ENCODE data around the gene JAZF1. TPM values are rescaled to one million over a fixed set of nuclear protein-coding genes. Genes with fewer than 3 reads are reported as not detected.

Gene JAZF1
- total RNA-seq, 2 donors from 2014 or later: 4.0 to 4.9 TPM

DNA sequence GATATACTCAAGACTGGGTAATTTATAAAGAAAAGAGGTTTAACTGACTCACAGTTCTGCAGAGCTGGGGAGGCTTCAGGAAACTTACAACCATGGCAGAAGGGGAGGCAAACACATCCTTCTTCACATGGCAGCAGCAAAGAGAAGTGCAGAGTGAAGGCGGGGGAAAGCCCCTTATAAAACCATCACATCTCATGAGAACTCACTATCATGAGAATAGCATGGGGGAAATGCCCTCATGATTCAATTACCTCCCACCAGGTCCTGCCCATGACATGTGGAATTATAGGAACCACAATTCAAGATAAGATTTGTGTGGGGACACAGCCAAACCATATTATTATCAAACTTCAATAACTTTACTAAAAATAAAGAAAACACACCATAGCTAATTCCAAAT lies 30.4 kb upstream of the JAZF1 start:
- WGBS, 2 donors: 69 to 80% methylated on average over 1 of the region's 1 CpG

DNA sequence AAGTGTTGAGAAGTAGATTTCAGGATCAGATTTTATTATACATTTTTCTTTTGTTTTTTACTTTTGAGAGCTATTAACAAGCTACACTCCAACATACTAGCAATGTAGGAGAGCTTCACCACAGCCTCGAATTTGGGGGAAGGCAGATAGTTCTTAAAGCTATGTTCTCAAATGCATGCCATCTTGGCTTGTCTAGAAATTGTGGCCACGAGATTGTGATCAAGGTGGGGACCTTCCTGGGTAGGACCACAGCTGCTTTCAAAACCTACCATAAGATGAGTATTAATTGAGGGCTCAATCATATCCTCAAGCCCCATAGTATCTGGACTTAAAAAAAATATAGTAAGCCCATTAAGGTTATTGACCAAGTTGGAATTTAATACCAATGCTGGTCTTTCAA lies 27.9 kb upstream of the JAZF1 start:
- intact Hi-C loops (cut with DNase I): no loop called here
- no peak for TF ChIP-seq POLR2A (IDR thresholded peaks at IDR 0.05)
- TF ChIP-seq, protein P1, sequence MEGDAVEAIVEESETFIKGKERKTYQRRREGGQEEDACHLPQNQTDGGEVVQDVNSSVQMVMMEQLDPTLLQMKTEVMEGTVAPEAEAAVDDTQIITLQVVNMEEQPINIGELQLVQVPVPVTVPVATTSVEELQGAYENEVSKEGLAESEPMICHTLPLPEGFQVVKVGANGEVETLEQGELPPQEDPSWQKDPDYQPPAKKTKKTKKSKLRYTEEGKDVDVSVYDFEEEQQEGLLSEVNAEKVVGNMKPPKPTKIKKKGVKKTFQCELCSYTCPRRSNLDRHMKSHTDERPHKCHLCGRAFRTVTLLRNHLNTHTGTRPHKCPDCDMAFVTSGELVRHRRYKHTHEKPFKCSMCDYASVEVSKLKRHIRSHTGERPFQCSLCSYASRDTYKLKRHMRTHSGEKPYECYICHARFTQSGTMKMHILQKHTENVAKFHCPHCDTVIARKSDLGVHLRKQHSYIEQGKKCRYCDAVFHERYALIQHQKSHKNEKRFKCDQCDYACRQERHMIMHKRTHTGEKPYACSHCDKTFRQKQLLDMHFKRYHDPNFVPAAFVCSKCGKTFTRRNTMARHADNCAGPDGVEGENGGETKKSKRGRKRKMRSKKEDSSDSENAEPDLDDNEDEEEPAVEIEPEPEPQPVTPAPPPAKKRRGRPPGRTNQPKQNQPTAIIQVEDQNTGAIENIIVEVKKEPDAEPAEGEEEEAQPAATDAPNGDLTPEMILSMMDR (IDR thresholded peaks at IDR 0.05): no peak
- Histone ChIP-seq H3K4me3 (no peak overlapping the region), H3K4me1 (no peaks in the 10 kb centered on the region), H3K36me3 (replicated peaks in 1 of 2; ENCODE audit: insufficient read depth in 1 of 2, low read depth in 2 of 2) (no peaks in the 10 kb centered on the region), H3K9me3 (no peaks in the 10 kb centered on the region), H3K27ac (no peak overlapping the region), H3K27me3 (no peaks in the 10 kb centered on the region)
- DNase-seq (no peak), ATAC-seq (no peak)
- 47 to 61% methylated on average over 2 of the region's 2 CpGs for WGBS, 2 donors

More for the DNA sequence above, 30.4 kb upstream of the JAZF1 start:
- Histone ChIP-seq H3K36me3 (replicated peaks in 1 of 2; ENCODE audit: insufficient read depth in 1 of 2, low read depth in 2 of 2) (no peaks in the 10 kb centered on the region), H3K9me3 (no peaks in the 10 kb centered on the region), H3K27me3 (no peaks in the 10 kb centered on the region), H3K4me3 (no peak overlapping the region), H3K4me1 (no peaks in the 10 kb centered on the region), H3K27ac (no peak overlapping the region)
- intact Hi-C loops (cut with DNase I): no loop called here
- ATAC-seq (no peak), DNase-seq (no peak)
- no peak for TF ChIP-seq POLR2A (IDR thresholded peaks at IDR 0.05)
- TF ChIP-seq, protein P1 (IDR thresholded peaks at IDR 0.05): no peak

DNA sequence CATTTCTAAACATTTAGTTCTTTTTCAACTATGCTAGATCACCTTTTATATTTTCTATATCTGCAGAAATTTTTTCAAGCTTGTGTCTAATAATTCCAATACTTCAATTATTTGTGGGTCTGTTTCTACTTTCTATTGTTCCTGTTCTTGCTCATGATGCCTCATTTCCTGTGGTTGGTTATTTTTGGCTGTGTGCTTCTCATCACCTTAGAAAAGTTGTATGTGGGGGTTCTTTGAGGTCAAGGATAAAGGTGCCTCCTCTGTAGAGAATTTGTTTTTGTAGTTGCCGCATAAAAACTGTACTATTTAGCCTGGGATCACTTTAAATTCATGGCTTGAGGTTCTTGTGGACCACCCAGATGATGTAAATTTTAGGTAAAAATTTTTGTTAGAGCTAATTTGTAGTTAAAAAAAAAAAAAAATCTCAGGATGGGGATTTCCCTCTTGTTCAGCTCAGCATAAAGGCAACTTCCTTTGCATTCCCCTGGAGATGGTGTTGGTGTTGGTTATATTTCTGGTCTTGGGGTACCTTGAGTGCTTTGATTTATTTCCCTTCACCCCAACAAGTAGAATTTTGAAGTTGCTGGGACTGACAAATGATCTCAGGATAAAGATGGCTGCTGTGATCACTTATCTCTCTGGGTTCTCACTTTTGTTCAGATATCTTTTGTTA lies 27.0 kb upstream of the JAZF1 start:
- H3K27me3 ChIP-seq: no peaks in the 10 kb centered on the region
- 84 to 85% methylated on average over 1 of the region's 1 CpG for WGBS, 2 donors
- TF ChIP-seq POLR2A (IDR thresholded peaks at IDR 0.05): no peak
- TF ChIP-seq, protein P1 (IDR thresholded peaks at IDR 0.05): no peak
- H3K27ac ChIP-seq: no peak overlapping the region
- H3K36me3 ChIP-seq (replicated peaks in 1 of 2; ENCODE audit: insufficient read depth in 1 of 2, low read depth in 2 of 2): no peaks in the 10 kb centered on the region
- intact Hi-C loops (cut with DNase I): no loop called here
- ATAC-seq (no peak), DNase-seq (no peak)
- H3K4me1 ChIP-seq: no peaks in the 10 kb centered on the region
- H3K9me3 ChIP-seq: no peaks in the 10 kb centered on the region
- no peak overlapping the region for H3K4me3 ChIP-seq

DNA sequence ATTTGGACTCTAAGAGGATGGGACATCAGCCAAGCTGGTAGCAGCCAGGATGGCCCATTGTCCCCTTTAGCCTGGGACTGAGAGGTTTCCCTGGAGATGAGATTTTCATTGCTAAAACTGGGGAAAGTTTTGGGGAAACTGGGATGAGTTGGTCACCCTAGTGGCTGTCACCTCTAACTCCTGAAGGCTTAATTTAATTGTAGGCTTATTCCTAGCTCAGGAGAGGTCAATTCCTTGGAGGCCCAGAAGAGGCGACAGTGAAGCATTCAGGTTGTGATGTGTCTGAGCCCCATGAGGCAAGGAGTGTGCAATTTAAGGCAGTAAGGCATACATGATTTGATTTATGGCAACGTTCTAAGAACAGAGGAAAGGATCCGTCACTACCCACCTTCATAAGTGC lies 24.9 kb upstream of the JAZF1 start:
- TF ChIP-seq, protein P1 (IDR thresholded peaks at IDR 0.05): no peak
- intact Hi-C loops (cut with DNase I): no loop called here

More for the DNA sequence above, 24.9 kb upstream of the JAZF1 start:
- ATAC-seq: no peak
- Histone ChIP-seq H3K4me1 (no peaks in the 10 kb centered on the region), H3K4me3 (no peak overlapping the region), H3K9me3 (no peaks in the 10 kb centered on the region), H3K27me3 (no peaks in the 10 kb centered on the region), H3K36me3 (replicated peaks in 1 of 2; ENCODE audit: insufficient read depth in 1 of 2, low read depth in 2 of 2) (no peaks in the 10 kb centered on the region), H3K27ac (no peak overlapping the region)
- no peak for DNase-seq
- WGBS, 2 donors: 67 to 78% methylated on average over 3 of the region's 3 CpGs
